DND-41 (cell line): ENCODE measurements around the gene SOSTDC1.

Source experiments
- CTCF ChIP-seq: IDR thresholded peaks from 2 replicates; pipeline ENCODE4 v1.5.1; 2012; ENCODE audit warnings: borderline replicate concordance, low read length, moderate library complexity, mild to moderate bottlenecking; ENCODE audit not compliant: poor library complexity, severe bottlenecking; ENCODE audit errors: extremely low read depth
- EZH2 ChIP-seq: IDR thresholded peaks from 3 replicates; pipeline ENCODE4 v1.6.1; 2012; ENCODE audit warnings: borderline replicate concordance, low read depth, mild to moderate bottlenecking, moderate library complexity, low read length, inconsistent platforms; ENCODE audit not compliant: severe bottlenecking

GRCh38 chr7:16428182-16428581 is 37.4 kb downstream of the SOSTDC1 start:
- TF ChIP-seq CTCF (no peak), EZH2 (no peak)
